GM18907 (cell line): ENCODE measurements around the gene GREB1.

Source experiments
- ATAC-seq: cut with Tn5 transposase; IDR thresholded peaks from one replicate; pipeline ENCODE4 v1.9.1; 2021; ENCODE audit warnings: mild to moderate bottlenecking, moderate library complexity; ENCODE audit not compliant: unreplicated experiment

Gene GREB1

GRCh38 chr2:11630855-11631254 lies 97.0 kb downstream of the GREB1 start:
- ATAC-seq: no peak

- ATAC-seq: no peak
These were observed 97.6 kb downstream of the GREB1 start for GRCh38 chr2:11631462-11631861.

GRCh38 chr2:11633923-11634478 lies 100.2 kb downstream of the GREB1 start:
- no peak for ATAC-seq

GRCh38 chr2:11634584-11634983 lies 100.7 kb downstream of the GREB1 start:
- ATAC-seq: no peak

GRCh38 chr2:11635141-11635540 lies 101.3 kb downstream of the GREB1 start:
- ATAC-seq: no peak

GRCh38 chr2:11636593-11637295 lies 102.9 kb downstream of the GREB1 start:
- ATAC-seq: no peak

- no peak for ATAC-seq
These were observed 103.7 kb downstream of the GREB1 start for GRCh38 chr2:11637546-11637945.

- ATAC-seq: no peak
These were observed 105.7 kb downstream of the GREB1 start for GRCh38 chr2:11639503-11639902.

GRCh38 chr2:11640132-11640531 lies 106.3 kb downstream of the GREB1 start:
- no peak for ATAC-seq

- no peak for ATAC-seq
These were observed 109.1 kb downstream of the GREB1 start for GRCh38 chr2:11642972-11643371.

- no peak for ATAC-seq
These were observed 110.4 kb downstream of the GREB1 start for GRCh38 chr2:11644293-11644692.

GRCh38 chr2:11646530-11646929 lies 112.7 kb downstream of the GREB1 start:
- ATAC-seq: no peak

- ATAC-seq: no peak
These were observed 114.2 kb downstream of the GREB1 start for GRCh38 chr2:11647834-11648600.

- no peak for ATAC-seq
These were observed 115.2 kb downstream of the GREB1 start for GRCh38 chr2:11649093-11649492.

- ATAC-seq: no peak
These were observed 118.2 kb downstream of the GREB1 start for GRCh38 chr2:11651856-11652548.

GRCh38 chr2:11652553-11652952 lies 118.7 kb downstream of the GREB1 start:
- no peak for ATAC-seq

- no peak for ATAC-seq
These were observed 121.7 kb downstream of the GREB1 start for GRCh38 chr2:11655495-11655894.

GRCh38 chr2:11656252-11656651 lies 122.4 kb downstream of the GREB1 start:
- ATAC-seq: no peak

- no peak for ATAC-seq
These were observed 122.8 kb downstream of the GREB1 start for GRCh38 chr2:11656671-11657101.

GRCh38 chr2:11657195-11657594 lies 123.3 kb downstream of the GREB1 start:
- ATAC-seq: no peak

- no peak for ATAC-seq
These were observed 123.8 kb downstream of the GREB1 start for GRCh38 chr2:11657646-11658045.
